ENCODE results near the gene GLOD5. TPM values are rescaled to one million over a fixed set of nuclear protein-coding genes. Genes with fewer than 3 reads are reported as not detected.

The GLOD5 gene
- polyA plus RNA-seq, 1 donor, result 3.9 TPM

DNA sequence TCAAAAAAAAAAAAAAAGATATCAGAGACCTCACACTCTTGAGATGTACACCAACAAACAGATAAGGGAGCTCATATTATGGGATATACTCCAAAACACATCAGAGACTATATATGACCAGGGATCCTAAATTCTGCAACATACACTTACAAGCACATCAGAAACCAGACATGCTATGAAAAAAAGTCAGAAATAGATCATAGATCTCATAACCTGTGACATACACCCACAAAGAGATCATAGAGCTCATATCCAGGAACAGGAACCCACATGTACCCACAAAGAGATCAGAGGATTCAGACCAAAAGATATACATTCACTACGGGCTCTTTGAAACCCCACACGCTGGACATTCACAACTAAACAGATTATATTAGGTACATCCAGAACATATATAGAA, 35.0 kb upstream of the GLOD5 start:
- Histone ChIP-seq H3K4me3 (ENCODE audit: low read length) (no peak overlapping the region), H3K36me3 (ENCODE audit: control insufficient read depth, insufficient read depth, low read length) (no peaks in the 10 kb centered on the region), H3K4me1 (ENCODE audit: control insufficient read depth, insufficient read depth, low read length) (no peaks in the 10 kb centered on the region), H3K27me3 (ENCODE audit: control insufficient read depth, insufficient read depth, low read length) (no peaks in the 10 kb centered on the region), H3K9me3 (ENCODE audit: control insufficient read depth, low read depth, low read length) (no peaks in the 10 kb centered on the region), H3K27ac (ENCODE audit: low read length) (no peak overlapping the region)
- WGBS (ENCODE audit: insufficient coverage, low lambda C conversion rate), result no CpG with 5 or more reads among the region's 2 CpGs
- no peak for DNase-seq

DNA sequence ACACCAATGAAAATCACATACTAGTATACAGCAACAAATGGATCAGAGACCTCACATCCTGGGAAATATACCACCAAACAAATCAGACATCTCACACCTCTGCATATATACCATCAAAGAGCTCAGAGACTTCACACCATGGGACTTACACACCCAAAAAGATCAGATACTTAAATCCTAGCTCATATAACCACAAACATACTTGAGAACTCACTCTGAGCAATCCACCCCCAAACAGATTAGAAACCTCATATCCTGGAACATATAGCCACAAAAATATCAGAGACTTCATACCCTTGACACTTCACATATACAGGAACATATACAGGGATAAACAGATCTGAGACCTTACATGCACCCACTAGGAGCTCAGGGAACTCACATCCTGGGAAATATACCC, 32.9 kb upstream of the GLOD5 start:
- DNase-seq, result no peak
- no peak overlapping the region for H3K4me3 ChIP-seq (ENCODE audit: low read length)
- no peaks in the 10 kb centered on the region for H3K4me1 ChIP-seq (ENCODE audit: control insufficient read depth, insufficient read depth, low read length)

DNA sequence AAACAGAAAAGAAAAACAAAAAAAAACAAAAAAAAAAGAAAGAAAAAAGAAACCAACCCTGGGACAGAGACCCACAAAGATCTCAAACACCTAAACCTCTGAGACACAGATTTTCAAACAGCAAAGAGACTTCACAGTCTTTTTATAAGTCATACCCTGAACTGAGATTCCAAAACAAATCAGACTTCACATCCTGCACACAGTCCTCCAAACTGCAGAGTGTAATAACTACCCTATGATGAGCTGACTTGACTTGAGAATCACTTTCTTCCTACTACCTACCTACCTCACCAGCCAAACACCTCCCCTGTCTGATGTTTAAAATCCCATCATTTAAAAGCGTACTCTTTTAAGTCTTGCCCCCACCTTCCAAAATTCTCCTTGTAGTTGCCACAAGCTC, 25.2 kb upstream of the GLOD5 start:
- Histone ChIP-seq H3K27ac (ENCODE audit: low read length) (no peak overlapping the region), H3K9me3 (ENCODE audit: control insufficient read depth, low read depth, low read length) (no peaks in the 10 kb centered on the region), H3K27me3 (ENCODE audit: control insufficient read depth, insufficient read depth, low read length) (no peaks in the 10 kb centered on the region), H3K4me3 (ENCODE audit: low read length) (no peak overlapping the region), H3K36me3 (ENCODE audit: control insufficient read depth, insufficient read depth, low read length) (no peaks in the 10 kb centered on the region), H3K4me1 (ENCODE audit: control insufficient read depth, insufficient read depth, low read length) (peaks cover 6% of the 10 kb centered on the region)
- no CpG with 5 or more reads among the region's 1 CpG for WGBS (ENCODE audit: insufficient coverage, low lambda C conversion rate)
- no peak for DNase-seq

More for the DNA sequence above, 32.9 kb upstream of the GLOD5 start:
- no peak overlapping the region for H3K27ac ChIP-seq (ENCODE audit: low read length)
- H3K27me3 ChIP-seq (ENCODE audit: control insufficient read depth, insufficient read depth, low read length), result no peaks in the 10 kb centered on the region
- no peaks in the 10 kb centered on the region for H3K36me3 ChIP-seq (ENCODE audit: control insufficient read depth, insufficient read depth, low read length)
- no peaks in the 10 kb centered on the region for H3K9me3 ChIP-seq (ENCODE audit: control insufficient read depth, low read depth, low read length)

DNA sequence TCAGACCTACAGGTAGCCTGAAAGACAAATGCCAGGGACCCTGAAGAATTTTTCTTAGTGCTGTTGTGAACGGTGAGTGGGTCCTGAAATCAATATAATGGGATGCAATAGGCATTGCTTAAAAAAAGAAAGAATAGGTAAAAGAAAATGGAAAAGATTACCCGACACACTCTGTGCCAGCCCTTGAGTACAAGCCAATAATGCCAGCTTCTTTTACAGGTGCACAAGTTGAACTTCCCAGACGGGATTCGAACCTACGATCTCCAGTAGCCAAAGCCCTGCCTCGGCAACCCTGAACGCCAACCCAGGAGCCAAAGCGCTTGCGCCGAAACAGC, 24.7 kb upstream of the GLOD5 start:
- Histone ChIP-seq H3K4me1 (ENCODE audit: control insufficient read depth, insufficient read depth, low read length) (peaks cover 6% of the 10 kb centered on the region), H3K27me3 (ENCODE audit: control insufficient read depth, insufficient read depth, low read length) (no peaks in the 10 kb centered on the region), H3K4me3 (ENCODE audit: low read length) (peak overlapping the region; percentile 32), H3K27ac (ENCODE audit: low read length) (no peak overlapping the region), H3K9me3 (ENCODE audit: control insufficient read depth, low read depth, low read length) (no peaks in the 10 kb centered on the region), H3K36me3 (ENCODE audit: control insufficient read depth, insufficient read depth, low read length) (no peaks in the 10 kb centered on the region)
- no CpG with 5 or more reads among the region's 10 CpGs for WGBS (ENCODE audit: insufficient coverage, low lambda C conversion rate)
- no peak for DNase-seq

DNA sequence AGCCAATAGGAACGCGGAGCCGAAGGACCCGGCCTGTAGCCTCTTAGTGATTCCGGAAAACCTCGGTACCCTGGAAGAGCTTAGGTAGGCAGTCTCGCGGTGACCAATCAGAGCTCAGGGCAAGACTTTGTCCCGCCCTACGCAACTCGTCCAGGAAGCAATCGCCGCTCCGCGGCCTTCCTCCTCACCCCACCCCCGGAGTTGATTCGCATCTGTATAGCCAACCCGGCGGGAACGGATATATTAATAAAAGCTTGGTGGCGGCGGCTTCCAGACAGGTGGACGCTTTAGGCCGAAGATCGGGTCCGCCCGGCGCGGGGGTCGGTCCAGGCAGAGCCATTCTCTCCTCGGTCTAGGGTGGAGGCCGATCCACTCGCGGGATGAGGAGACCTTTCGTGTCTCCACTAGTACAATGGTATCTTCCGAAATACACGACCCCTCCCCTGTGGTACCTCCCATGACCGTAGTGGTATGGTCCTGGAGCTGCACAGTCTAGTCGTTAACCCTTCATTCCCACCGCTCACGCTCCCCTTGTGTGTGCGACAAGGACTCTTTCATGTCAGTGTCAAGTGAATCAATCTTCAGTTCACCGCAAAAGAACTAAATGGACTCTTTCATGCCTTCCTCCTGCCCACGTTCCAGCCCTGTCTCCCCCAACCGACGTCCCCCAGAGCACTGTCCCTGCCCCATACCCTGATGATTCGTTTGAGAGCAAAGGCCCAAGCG, 24.2 kb upstream of the GLOD5 start:
- Histone ChIP-seq H3K27ac (ENCODE audit: low read length) (peak overlapping the region; percentile 94), H3K4me1 (ENCODE audit: control insufficient read depth, insufficient read depth, low read length) (peaks cover 6% of the 10 kb centered on the region), H3K27me3 (ENCODE audit: control insufficient read depth, insufficient read depth, low read length) (no peaks in the 10 kb centered on the region), H3K9me3 (ENCODE audit: control insufficient read depth, low read depth, low read length) (no peaks in the 10 kb centered on the region), H3K4me3 (ENCODE audit: low read length) (peak overlapping the region; percentile 68), H3K36me3 (ENCODE audit: control insufficient read depth, insufficient read depth, low read length) (no peaks in the 10 kb centered on the region)
- no CpG with 5 or more reads among the region's 48 CpGs for WGBS (ENCODE audit: insufficient coverage, low lambda C conversion rate)
- DNase-seq, result peak; percentile 95 to 96

DNA sequence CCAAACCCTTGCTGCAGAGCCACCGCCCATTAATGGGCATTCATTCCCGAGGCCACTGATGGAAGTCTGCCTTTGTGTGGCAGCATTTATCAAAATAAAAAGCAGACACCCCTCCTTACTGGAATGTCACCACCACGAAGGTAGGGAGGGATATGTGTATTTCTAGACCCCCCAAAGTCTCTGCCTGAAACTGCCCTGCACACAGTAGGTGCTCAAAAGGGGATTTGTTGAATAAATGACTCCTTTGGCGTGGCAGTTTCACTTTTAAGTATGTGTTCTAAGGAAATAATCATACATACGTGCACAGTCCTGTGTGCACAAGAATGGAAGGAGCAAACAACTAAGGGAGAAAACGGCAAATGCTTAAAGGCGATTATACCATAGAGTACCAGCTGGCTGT, 23.6 kb upstream of the GLOD5 start:
- H3K36me3 ChIP-seq (ENCODE audit: control insufficient read depth, insufficient read depth, low read length), result no peaks in the 10 kb centered on the region
- no peaks in the 10 kb centered on the region for H3K27me3 ChIP-seq (ENCODE audit: control insufficient read depth, insufficient read depth, low read length)
- H3K9me3 ChIP-seq (ENCODE audit: control insufficient read depth, low read depth, low read length), result no peaks in the 10 kb centered on the region
- H3K4me3 ChIP-seq (ENCODE audit: low read length), result peak overlapping the region; percentile 68
- WGBS (ENCODE audit: insufficient coverage, low lambda C conversion rate), result no CpG with 5 or more reads among the region's 7 CpGs
- peak overlapping the region; percentile 94 for H3K27ac ChIP-seq (ENCODE audit: low read length)
- DNase-seq, result no peak
- H3K4me1 ChIP-seq (ENCODE audit: control insufficient read depth, insufficient read depth, low read length), result peaks cover 6% of the 10 kb centered on the region

DNA sequence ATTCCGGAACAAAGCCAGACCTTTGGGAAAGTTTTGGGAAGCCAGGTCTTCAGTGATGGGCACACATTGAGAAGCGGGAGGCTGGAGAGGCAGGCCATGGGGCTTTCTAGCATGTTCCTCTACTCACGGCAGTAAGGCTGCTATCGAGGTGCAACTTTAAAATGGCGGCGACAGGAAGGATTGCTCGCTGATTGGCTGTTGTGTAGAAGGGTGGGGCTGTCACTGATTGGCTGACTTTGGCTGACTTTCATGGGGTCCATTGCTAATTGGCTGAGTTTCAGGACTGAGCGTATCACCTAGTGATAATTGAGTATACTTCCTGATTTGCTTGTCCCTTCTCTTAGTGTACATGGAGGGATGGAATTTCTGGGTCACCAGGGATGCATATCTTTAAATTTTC, 19.7 kb upstream of the GLOD5 start:
- Histone ChIP-seq H3K9me3 (ENCODE audit: control insufficient read depth, low read depth, low read length) (no peaks in the 10 kb centered on the region), H3K36me3 (ENCODE audit: control insufficient read depth, insufficient read depth, low read length) (no peaks in the 10 kb centered on the region), H3K27ac (ENCODE audit: low read length) (no peak overlapping the region), H3K4me3 (ENCODE audit: low read length) (no peak overlapping the region), H3K27me3 (ENCODE audit: control insufficient read depth, insufficient read depth, low read length) (no peaks in the 10 kb centered on the region), H3K4me1 (ENCODE audit: control insufficient read depth, insufficient read depth, low read length) (peaks cover 6% of the 10 kb centered on the region)
- WGBS (ENCODE audit: insufficient coverage, low lambda C conversion rate), result no CpG with 5 or more reads among the region's 8 CpGs
- DNase-seq, result no peak

DNA sequence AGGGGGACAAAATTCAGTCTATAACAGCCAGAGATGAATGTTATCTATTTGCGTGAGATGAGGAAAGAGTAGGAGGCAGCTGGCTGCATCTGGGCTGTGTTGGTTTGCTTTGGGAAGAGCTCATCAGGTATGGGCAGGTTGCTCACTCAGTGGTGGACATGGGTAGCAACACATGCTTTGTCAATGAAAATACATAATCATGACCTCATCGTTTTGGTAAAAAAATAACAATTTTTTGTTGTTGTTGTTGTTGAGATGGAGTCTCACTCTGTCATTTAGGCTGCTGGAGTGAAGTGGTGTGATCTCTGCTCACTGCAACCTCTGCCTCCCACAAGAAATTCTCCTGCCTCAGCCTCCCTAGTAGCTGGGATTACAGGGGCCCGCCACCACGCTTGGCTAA, 16.3 kb upstream of the GLOD5 start:
- Histone ChIP-seq H3K27ac (ENCODE audit: low read length) (no peak overlapping the region), H3K27me3 (ENCODE audit: control insufficient read depth, insufficient read depth, low read length) (no peaks in the 10 kb centered on the region), H3K4me1 (ENCODE audit: control insufficient read depth, insufficient read depth, low read length) (no peaks in the 10 kb centered on the region), H3K9me3 (ENCODE audit: control insufficient read depth, low read depth, low read length) (no peaks in the 10 kb centered on the region), H3K4me3 (ENCODE audit: low read length) (no peak overlapping the region), H3K36me3 (ENCODE audit: control insufficient read depth, insufficient read depth, low read length) (no peaks in the 10 kb centered on the region)
- WGBS (ENCODE audit: insufficient coverage, low lambda C conversion rate), result no CpG with 5 or more reads among the region's 4 CpGs
- DNase-seq, result no peak

DNA sequence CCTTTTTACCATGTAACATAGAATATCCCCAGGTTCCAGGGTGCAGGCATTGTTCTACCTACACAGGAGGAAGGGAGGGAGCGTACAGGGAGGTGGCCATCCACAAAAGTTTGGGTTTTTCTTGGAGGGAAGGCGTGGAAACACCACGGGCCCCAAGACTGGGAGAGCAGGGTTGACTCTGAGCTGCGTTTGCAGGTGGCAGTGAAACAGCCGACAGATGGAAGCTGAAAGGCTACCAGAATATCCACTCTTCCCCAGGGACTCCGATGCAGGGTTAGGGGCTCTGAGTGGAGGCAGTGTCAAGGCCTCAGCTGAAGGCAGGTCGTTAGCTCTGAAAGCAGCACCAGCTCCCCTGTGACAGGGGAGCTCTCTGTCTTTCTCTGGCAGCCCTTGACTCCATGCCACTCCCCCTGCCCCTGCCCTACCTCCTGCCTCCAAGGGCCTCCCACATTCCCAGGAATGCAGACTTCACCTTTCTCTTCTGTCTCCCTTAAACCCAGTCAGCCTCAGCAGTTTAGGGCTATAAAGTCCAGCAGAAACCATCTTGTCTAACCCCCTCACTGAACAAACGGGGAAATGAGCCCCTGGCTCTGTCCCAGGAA, 14.0 kb upstream of the GLOD5 start:
- no CpG with 5 or more reads among the region's 8 CpGs for WGBS (ENCODE audit: insufficient coverage, low lambda C conversion rate)
- no peak for DNase-seq
- Histone ChIP-seq H3K27me3 (ENCODE audit: control insufficient read depth, insufficient read depth, low read length) (no peaks in the 10 kb centered on the region), H3K27ac (ENCODE audit: low read length) (no peak overlapping the region), H3K9me3 (ENCODE audit: control insufficient read depth, low read depth, low read length) (no peaks in the 10 kb centered on the region), H3K4me3 (ENCODE audit: low read length) (no peak overlapping the region), H3K4me1 (ENCODE audit: control insufficient read depth, insufficient read depth, low read length) (no peaks in the 10 kb centered on the region), H3K36me3 (ENCODE audit: control insufficient read depth, insufficient read depth, low read length) (no peaks in the 10 kb centered on the region)

DNA sequence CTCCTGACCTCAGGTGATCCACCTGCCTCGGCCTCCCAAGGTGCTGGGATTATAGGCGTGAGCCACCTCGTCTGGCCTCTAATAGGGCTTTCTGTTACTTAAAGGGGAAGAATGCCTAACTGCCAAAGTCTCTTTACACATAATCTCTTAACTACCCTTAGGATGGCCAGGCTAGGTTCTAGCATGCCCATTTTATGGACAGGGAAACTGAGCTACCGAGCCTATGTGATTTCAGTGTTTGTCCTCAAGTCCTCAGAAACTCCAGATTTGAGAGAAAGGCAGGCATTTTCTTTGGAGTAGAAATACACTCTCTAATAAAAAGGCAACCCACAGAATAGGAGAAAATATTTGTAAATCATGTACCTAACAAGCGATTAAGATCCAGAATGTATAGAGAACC, 12.4 kb upstream of the GLOD5 start:
- no peak for DNase-seq
- no peaks in the 10 kb centered on the region for H3K36me3 ChIP-seq (ENCODE audit: control insufficient read depth, insufficient read depth, low read length)
- H3K4me3 ChIP-seq (ENCODE audit: low read length), result no peak overlapping the region
- H3K9me3 ChIP-seq (ENCODE audit: control insufficient read depth, low read depth, low read length), result no peaks in the 10 kb centered on the region
- WGBS (ENCODE audit: insufficient coverage, low lambda C conversion rate), result no CpG with 5 or more reads among the region's 5 CpGs
- H3K27ac ChIP-seq (ENCODE audit: low read length), result no peak overlapping the region
- no peaks in the 10 kb centered on the region for H3K4me1 ChIP-seq (ENCODE audit: control insufficient read depth, insufficient read depth, low read length)
- H3K27me3 ChIP-seq (ENCODE audit: control insufficient read depth, insufficient read depth, low read length), result no peaks in the 10 kb centered on the region

DNA sequence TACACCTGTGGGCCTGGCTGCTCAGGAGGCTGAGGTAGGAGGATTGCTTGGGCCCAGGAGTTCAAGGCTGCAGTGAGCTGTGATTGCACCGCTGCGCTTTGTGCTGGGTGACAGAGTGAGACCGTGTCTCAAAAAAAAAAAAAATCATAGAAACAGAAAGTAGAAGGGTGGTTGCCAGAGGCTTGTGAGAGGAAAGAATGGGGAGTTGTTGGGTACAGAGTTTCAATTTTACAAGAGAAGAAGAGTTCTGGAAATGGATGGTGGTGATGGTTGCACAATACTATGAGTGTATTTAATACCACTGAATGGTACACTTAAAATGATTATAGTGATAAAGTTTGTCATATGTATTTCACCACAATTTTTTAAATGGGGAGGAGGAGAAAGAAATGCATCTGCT, 10.2 kb upstream of the GLOD5 start:
- no peaks in the 10 kb centered on the region for H3K4me1 ChIP-seq (ENCODE audit: control insufficient read depth, insufficient read depth, low read length)
- WGBS (ENCODE audit: insufficient coverage, low lambda C conversion rate), result no CpG with 5 or more reads among the region's 3 CpGs
- H3K36me3 ChIP-seq (ENCODE audit: control insufficient read depth, insufficient read depth, low read length), result no peaks in the 10 kb centered on the region
- no peak overlapping the region for H3K4me3 ChIP-seq (ENCODE audit: low read length)
- H3K27ac ChIP-seq (ENCODE audit: low read length), result no peak overlapping the region
- no peak for DNase-seq
- H3K27me3 ChIP-seq (ENCODE audit: control insufficient read depth, insufficient read depth, low read length), result no peaks in the 10 kb centered on the region
- no peaks in the 10 kb centered on the region for H3K9me3 ChIP-seq (ENCODE audit: control insufficient read depth, low read depth, low read length)

Data from large intestine (tissue), 3 donors.